Upper lobe of left lung (tissue), 6 donors: ENCODE results near the gene MISP3. TPM values are rescaled to one million over a fixed set of nuclear protein-coding genes. Genes with fewer than 3 reads are reported as not detected.

ENCODE experiments used
- ATAC-seq, 2 donors: fragments of 200-7000 bp; cut with Tn5 transposase; one replicate each; pipeline ENCODE4 v1.9.1; 2022; ENCODE audit warnings: mild to moderate bottlenecking in 2 of 2, moderate library complexity in 2 of 2; ENCODE audit not compliant: low FRiP score in 2 of 2
- DNase-seq, 2 donors: peaks; one replicate each; pipeline ENCODE4 v3.0.0-alpha.2; 2019 to 2020
- H3K27ac ChIP-seq, 4 donors: fragments of 200-600 bp; sonication (generic); one replicate each; pipeline ENCODE4 v1.5.1; 2016 to 2019
- H3K27me3 ChIP-seq, 4 donors: fragments of 200-600 bp; sonication (generic); one replicate each; pipeline ENCODE4 v1.5.1; 2017 to 2019
- H3K36me3 ChIP-seq, 4 donors: fragments of 200-600 bp; sonication (generic); one replicate each; pipeline ENCODE4 v1.5.1; 2016 to 2019
- H3K4me1 ChIP-seq, 4 donors: fragments of 200-600 bp; sonication (generic); one replicate each; pipeline ENCODE4 v1.5.1; 2018 to 2019
- H3K4me3 ChIP-seq, 4 donors: fragments of 200-600 bp; sonication (generic); one replicate each; pipeline ENCODE4 v1.5.1; 2017 to 2019; ENCODE audit warnings: mild to moderate bottlenecking in 2 of 4, moderate library complexity in 1 of 4
- H3K9me3 ChIP-seq, 4 donors: fragments of 200-600 bp; sonication (generic); one replicate each; pipeline ENCODE4 v1.5.1; 2018 to 2019
- EP300 ChIP-seq, 4 donors: sonication (generic); formaldehyde crosslinking; IDR thresholded peaks; one replicate each; pipeline ENCODE4 v1.5.1; 2017; ENCODE audit warnings: antibody characterized with exemption in 4 of 4, control low read depth in 2 of 4
- POLR2A ChIP-seq, 4 donors: fragments of 450-650 bp; IDR thresholded peaks; one replicate each; pipeline ENCODE4 v1.5.1; 2016 to 2017; ENCODE audit warnings: antibody characterized with exemption in 4 of 4, mild to moderate bottlenecking in 2 of 4
- POLR2AphosphoS5 ChIP-seq, 2 donors: sonication (generic); formaldehyde crosslinking; IDR thresholded peaks; one replicate each; pipeline ENCODE4 v1.5.1; 2017; ENCODE audit warnings: antibody characterized with exemption in 2 of 2
- WGBS, 2 donors: methylation state at CpG; one replicate each; pipeline ENCODE4 v1.1.5; 2017 to 2018; 5-methylcytosine and 5-hydroxymethylcytosine counted together
- total RNA-seq, 6 donors: library from RNA; depleted of rRNA in 4 of 6; stranded (reverse); fragments of >200 nt in 4 of 6; gene quantifications; one replicate each; pipeline versions ENCODE4 v1.1.0 to v1.2.1, GENCODE V29; 2016 to 2021
- TF ChIP-seq, protein P1 (sequence below), 6 experiments: fragments of 450-650 bp in 4 of 6; fragments of 200-600 bp in 2 of 6; sonication (generic) in 2 of 6; IDR thresholded peaks; one replicate each; pipeline ENCODE4 v1.5.1; 2016 to 2019; ENCODE audit warnings: antibody characterized with exemption in 6 of 6
- donor health status: DM: no; HTN: no; CAD: no; lungs with moderate emphysema.
- donor health status: DM: no; HTN: yes; CAD: no; lungs with severe emphysema.

The MISP3 gene
- total RNA-seq, 6 donors from 2014 or later, result 7.9 to 31.2 (median 12.3) TPM

- ATAC-seq (no peak), DNase-seq (peak; percentile 67 to 84)
- TF ChIP-seq POLR2A (IDR thresholded peaks at IDR 0.05) (no peak), POLR2AphosphoS5 (IDR thresholded peaks at IDR 0.05) (no peak), EP300 (IDR thresholded peaks at IDR 0.05) (no peak)
- TF ChIP-seq, protein P1, sequence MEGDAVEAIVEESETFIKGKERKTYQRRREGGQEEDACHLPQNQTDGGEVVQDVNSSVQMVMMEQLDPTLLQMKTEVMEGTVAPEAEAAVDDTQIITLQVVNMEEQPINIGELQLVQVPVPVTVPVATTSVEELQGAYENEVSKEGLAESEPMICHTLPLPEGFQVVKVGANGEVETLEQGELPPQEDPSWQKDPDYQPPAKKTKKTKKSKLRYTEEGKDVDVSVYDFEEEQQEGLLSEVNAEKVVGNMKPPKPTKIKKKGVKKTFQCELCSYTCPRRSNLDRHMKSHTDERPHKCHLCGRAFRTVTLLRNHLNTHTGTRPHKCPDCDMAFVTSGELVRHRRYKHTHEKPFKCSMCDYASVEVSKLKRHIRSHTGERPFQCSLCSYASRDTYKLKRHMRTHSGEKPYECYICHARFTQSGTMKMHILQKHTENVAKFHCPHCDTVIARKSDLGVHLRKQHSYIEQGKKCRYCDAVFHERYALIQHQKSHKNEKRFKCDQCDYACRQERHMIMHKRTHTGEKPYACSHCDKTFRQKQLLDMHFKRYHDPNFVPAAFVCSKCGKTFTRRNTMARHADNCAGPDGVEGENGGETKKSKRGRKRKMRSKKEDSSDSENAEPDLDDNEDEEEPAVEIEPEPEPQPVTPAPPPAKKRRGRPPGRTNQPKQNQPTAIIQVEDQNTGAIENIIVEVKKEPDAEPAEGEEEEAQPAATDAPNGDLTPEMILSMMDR (IDR thresholded peaks at IDR 0.05), result peak; percentile 54 to 62 (median 58)
- no peaks in the 10 kb centered on the region for H3K9me3 ChIP-seq
- no peaks in the 10 kb centered on the region for H3K36me3 ChIP-seq
- H3K27me3 ChIP-seq, result no peaks in the 10 kb centered on the region
- H3K27ac ChIP-seq, result peak overlapping the region; percentile 38 to 98 (median 82)
- H3K4me1 ChIP-seq, result peaks cover 62 to 70% (median 66%) of the 10 kb centered on the region in 4 donors
- 18 to 33% methylated on average over 7 to 9 of the region's 9 CpGs for WGBS, 2 donors
- no peak overlapping the region for H3K4me3 ChIP-seq
These were observed 42.3 kb downstream of the MISP3 start for GRCh38 chr19:14114854-14115253.

GRCh38 chr19:14115756-14116155 lies 43.2 kb downstream of the MISP3 start:
- H3K27me3 ChIP-seq, result no peaks in the 10 kb centered on the region
- WGBS, 2 donors, result 77 to 85% methylated on average over 5 of the region's 5 CpGs
- peaks cover 65 to 74% (median 67%) of the 10 kb centered on the region in 4 donors for H3K4me1 ChIP-seq
- H3K9me3 ChIP-seq, result no peaks in the 10 kb centered on the region
- DNase-seq (no peak), ATAC-seq (no peak)
- TF ChIP-seq EP300 (IDR thresholded peaks at IDR 0.05) (no peak), POLR2A (IDR thresholded peaks at IDR 0.05) (no peak), POLR2AphosphoS5 (IDR thresholded peaks at IDR 0.05) (no peak)
- TF ChIP-seq, protein P1 (IDR thresholded peaks at IDR 0.05), result no peak
- H3K4me3 ChIP-seq, result peak overlapping the region in 1 of 4 donors; percentile 88
- peak overlapping the region; percentile 71 to 98 (median 90) for H3K27ac ChIP-seq
- H3K36me3 ChIP-seq, result no peaks in the 10 kb centered on the region

DNA sequence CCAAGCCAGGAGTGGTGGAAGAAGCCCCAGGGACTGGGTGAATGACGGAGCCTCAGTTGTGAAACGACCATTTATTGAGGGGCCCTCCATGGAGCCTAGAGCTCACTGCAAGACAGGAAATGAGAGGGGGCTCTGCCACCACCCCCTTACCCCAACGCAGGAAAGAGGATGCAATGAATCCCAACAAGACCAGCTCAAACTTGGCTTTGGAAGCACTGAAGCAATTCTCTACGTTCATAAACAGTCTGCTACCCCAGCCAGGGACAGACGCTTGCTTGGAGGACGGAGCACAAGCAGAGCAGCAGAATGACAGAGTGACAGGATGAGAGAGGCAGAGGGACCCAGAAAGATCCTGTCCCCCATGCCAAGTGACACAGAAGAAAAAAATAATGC lies 43.9 kb downstream of the MISP3 start:
- peak overlapping the region; percentile 71 to 98 (median 90) for H3K27ac ChIP-seq
- ATAC-seq (no peak), DNase-seq (no peak)
- peaks cover 65 to 74% (median 67%) of the 10 kb centered on the region in 4 donors for H3K4me1 ChIP-seq
- H3K36me3 ChIP-seq, result no peaks in the 10 kb centered on the region
- H3K4me3 ChIP-seq, result peak overlapping the region; percentile 88 to 97 (median 94)
- H3K27me3 ChIP-seq, result no peaks in the 10 kb centered on the region
- no peaks in the 10 kb centered on the region for H3K9me3 ChIP-seq
- 8 to 26% methylated on average over 6 of the region's 6 CpGs for WGBS, 2 donors
- no peak for TF ChIP-seq POLR2A (IDR thresholded peaks at IDR 0.05)
- no peak for TF ChIP-seq EP300 (IDR thresholded peaks at IDR 0.05)
- TF ChIP-seq POLR2AphosphoS5 (IDR thresholded peaks at IDR 0.05), result no peak
- TF ChIP-seq, protein P1 (IDR thresholded peaks at IDR 0.05), result no peak

GRCh38 chr19:14116918-14117578 lies 44.5 kb downstream of the MISP3 start:
- H3K4me3 ChIP-seq, result peak overlapping the region; percentile 88 to 97 (median 94)
- no peak for TF ChIP-seq EP300 (IDR thresholded peaks at IDR 0.05)
- no peak for TF ChIP-seq POLR2AphosphoS5 (IDR thresholded peaks at IDR 0.05)
- no peak for TF ChIP-seq POLR2A (IDR thresholded peaks at IDR 0.05)
- TF ChIP-seq, protein P1 (IDR thresholded peaks at IDR 0.05), result no peak
- DNase-seq, result peak in 1 of 2 donors; percentile 33
- H3K9me3 ChIP-seq, result no peaks in the 10 kb centered on the region
- H3K27ac ChIP-seq, result peak overlapping the region; percentile 71 to 98 (median 90)
- H3K4me1 ChIP-seq, result peaks cover 62 to 70% (median 64%) of the 10 kb centered on the region in 4 donors
- H3K27me3 ChIP-seq, result no peaks in the 10 kb centered on the region
- no peak for ATAC-seq
- 0 to 3% methylated on average over 9 to 17 of the region's 33 CpGs for WGBS, 2 donors
- H3K36me3 ChIP-seq, result no peaks in the 10 kb centered on the region
